GM18499 (cell line): ENCODE measurements around the gene CENPB.

Experiments used
- ATAC-seq: cut with Tn5 transposase; IDR thresholded peaks from one replicate; pipeline ENCODE4 v1.9.1; 2021; ENCODE audit warnings: moderate number of reproducible peaks; ENCODE audit not compliant: insufficient read depth, unreplicated experiment

Gene CENPB

DNA sequence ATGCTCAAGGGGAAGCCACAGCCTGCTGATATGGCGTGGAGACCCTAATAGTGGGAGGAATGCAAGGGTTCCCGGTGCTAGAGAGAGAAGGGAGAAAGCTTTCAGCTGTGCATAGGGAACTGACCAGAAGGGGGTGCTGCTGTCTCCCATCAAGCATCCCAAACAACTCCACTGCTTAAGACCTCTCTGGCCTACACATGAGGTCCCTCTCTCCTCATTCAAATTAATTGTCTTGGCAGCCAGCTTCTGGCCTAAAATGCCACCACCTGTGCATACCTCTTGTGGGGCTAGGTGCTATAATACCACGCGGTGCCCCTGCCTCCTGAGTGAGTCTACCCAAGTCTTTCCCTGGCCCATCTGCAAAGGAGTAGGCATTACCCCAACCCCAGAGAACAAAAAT lies 33.4 kb downstream of the CENPB start:
- no peak for ATAC-seq

DNA sequence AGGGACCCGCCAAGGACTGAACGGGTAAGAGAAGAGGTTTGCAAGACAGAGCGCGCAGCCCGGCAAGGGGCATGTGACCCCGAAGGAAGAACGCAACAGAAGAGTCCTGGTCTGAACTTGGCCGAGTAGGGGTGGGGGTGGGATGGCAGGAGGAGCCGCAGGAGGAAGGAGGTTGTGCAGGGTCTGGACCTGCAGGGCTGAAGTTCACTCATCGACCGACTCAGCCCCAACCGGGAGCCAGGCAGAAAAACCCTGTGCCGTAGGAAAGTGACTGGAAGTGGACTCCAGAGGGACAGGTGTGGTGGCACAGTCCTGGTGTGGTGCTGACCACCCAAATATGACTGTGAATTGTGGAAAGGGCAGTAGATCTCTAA lies 34.2 kb downstream of the CENPB start:
- ATAC-seq: no peak

DNA sequence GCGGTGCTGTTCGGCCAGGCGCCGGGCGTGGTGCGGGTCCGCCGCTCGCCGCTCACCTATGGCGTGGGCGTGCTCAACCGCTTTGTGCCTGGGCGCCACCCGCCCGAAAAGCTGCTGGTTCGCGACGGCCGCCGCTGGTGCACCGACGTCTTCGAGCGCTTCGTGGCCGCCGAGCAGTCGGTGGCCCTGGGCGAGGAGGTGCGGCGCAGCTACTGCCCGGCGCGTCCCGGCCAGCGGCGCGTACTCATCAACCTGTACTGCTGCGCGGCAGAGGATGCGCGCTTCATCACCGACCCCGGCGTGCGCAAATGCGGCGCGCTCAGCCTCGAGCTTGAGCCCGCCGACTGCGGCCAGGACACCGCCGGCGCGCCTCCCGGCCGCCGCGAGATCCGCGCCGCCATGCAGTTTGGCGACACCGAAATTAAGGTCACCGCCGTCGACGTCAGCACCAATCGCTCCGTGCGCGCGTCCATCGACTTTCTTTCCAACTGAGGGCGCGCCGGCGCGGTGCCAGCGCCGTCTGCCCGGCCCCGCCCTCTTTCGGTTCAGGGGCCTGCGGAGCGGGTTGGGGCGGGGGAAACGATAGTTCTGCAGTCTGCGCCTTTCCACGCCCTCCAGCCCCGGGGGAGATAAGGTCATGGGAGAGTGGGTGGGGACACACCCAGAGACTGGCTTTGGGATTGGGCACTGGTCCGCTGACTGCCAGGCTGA lies 34.7 kb downstream of the CENPB start:
- ATAC-seq: no peak

DNA sequence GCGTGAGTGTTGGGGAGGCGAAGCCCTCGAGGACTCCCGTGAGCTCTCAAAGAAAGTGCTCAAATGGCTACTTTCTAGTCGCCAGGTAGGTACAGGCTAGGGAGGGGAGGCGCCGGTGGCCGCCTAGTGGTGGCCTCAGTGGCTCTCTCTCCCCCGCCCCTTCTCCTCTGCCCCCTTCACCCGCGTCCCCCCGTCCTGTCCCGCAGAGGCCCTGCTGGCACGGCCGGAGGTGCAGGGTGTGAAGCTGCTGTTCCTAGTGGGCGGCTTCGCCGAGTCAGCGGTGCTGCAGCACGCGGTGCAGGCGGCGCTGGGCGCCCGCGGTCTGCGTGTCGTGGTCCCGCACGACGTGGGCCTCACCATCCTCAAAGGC lies 35.2 kb downstream of the CENPB start:
- no peak for ATAC-seq

DNA sequence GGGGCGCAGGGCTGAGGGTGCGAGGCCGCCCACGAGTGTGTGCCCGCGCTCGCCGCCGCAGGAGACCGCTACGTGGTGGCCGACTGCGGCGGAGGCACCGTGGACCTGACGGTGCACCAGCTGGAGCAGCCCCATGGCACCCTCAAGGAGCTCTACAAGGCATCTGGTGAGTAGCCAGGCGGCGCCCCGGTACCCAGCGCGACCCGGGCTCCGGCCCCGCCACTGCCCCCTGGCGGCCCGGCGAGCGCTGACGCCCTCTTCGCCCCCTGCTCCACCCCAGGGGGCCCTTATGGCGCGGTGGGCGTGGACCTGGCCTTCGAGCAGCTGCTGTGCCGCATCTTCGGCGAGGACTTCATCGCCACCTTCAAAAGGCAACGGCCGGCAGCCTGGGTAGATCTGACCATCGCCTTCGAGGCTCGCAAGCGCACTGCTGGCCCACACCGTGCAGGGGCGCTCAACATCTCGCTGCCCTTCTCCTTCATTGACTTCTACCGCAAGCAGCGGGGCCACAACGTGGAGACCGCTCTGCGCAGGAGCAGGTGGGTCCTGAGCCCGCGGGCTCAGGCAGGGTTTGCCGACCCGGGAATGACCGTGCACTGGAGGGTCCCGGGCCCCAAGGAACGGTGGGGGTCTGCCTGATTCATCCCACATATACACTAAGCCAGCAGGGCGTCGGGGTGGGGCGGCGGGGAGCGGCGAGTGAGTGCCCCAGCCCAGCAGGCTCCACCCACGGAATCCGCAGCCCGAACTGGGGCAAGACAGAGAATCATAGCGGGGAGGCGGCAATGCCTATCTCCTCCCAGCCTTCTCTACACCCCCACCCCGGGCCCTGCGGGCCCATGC lies 36.6 kb downstream of the CENPB start:
- ATAC-seq: no peak

DNA sequence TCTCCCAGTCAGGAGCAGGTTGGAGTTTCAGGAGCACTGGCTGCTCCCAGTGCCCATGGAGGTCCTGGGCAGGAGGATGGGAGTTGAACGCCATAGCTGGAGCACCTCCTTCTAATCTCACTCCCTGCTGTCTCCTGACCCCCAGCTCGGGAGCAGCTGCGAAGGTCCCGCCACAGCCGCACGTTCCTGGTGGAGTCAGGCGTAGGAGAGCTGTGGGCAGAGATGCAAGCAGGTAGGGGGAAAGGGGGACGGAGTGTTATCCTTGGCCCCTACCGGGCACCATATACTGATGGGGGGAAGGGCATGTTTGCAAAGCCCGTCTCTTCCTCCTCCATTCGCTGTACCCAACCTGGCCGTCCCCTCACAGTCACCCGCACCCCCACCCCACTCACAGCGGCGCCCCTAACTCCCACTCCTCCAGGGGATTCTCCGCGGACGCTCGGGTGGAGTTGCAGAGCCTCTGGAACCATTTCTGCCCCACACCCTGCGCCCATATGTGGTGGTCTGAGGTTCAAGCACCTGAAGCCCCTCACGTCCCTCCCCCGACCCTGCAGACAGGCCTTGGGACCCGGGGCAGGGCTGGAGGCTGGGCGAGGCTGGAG lies 37.4 kb downstream of the CENPB start:
- no peak for ATAC-seq

DNA sequence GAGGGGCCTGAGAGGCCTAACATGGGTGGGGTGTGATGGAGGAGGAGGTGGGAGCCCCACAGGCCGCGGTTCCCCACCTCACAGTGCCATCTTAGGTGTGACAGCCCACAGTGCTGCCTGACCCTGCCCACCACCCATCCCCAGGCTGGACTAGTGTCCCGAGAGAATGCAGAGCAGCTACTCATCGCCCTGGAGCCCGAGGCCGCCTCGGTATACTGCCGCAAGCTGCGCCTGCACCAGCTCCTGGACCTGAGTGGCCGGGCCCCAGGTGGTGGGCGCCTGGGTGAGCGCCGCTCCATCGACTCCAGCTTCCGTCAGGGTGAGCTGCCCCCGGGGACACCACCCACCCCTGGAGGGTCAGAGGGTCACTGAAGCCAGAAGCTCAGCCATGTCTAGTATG lies 38.5 kb downstream of the CENPB start:
- ATAC-seq: no peak

DNA sequence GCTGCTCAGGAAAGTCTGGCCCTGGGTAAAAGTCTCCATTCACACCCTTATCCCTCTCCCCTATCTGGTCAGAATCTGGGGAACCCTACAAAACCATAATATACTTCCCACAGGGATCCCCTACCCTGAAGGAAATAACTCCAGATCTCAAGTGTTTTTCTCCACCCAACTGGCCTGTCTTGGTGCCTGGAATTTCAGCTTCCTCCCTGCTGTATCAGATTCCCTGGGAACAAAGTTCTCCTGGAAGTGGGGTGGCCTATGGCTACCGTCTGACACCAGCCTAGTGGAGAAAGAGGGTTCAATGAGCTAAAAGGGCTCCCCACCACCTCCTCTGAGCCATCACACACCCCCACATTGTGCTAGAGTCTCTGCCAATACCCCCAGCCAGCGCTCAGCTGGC lies 39.1 kb downstream of the CENPB start:
- no peak for ATAC-seq

DNA sequence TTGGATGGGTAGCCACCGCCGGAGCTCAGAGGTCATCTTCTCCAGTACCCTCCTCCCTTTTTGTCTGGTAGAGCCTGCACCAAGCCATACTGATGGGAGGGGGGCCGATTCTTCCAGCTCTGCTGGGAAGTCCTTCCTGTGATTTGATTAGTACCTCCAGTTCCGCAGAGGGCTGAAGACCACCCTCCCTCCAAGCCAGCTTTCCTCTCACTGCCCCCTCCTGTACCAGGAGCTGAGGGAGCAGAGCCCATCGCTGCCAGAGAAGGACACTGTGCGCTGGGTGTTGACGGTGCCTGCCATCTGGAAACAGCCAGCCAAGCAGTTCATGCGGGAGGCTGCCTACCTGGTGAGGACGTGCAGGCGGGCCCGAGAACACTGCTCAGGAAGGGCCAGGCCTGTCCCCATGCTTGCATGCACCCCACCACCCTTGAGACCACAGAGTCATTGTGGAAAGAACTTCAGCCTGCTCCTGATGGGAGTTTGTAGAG lies 40.8 kb downstream of the CENPB start:
- ATAC-seq: no peak

DNA sequence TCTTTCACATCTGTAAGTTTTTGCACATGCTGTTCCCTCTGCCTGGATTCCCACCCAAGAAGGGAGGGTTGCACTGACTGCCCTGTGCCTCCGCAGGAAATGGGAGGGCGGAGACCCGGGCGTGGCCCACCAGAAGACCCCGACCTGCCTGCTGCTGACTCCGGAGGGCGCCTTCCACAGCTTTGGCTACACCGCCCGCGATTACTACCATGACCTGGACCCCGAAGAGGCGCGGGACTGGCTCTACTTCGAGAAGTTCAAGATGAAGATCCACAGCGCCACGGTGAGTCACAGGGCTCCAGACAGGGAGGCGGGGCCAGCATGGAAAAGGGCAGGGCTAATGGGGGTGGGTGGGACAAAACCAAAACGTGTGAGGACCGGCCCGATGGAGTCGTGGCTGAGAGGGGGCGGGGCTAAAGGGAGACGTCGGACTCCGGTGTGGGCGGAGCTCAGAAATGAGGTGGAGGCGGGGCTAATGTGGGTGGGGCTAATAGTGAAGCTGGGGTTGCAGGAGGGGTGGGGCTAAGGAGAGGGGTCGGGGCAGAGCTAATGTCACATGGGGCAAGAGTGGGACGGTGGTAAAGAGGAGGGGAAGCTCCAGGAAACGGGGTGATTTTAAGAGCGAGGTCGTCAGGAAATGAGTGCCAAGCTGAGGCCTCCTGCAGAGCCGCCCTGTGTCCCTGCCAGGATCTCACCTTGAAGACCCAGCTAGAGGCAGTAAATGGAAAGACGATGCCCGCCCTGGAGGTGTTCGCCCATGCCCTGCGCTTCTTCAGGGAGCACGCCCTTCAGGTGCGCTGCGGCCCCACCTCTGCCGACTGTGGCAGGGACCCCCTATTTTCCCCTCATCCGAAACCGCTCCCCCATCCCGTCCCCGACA lies 41.5 kb downstream of the CENPB start:
- ATAC-seq: no peak

DNA sequence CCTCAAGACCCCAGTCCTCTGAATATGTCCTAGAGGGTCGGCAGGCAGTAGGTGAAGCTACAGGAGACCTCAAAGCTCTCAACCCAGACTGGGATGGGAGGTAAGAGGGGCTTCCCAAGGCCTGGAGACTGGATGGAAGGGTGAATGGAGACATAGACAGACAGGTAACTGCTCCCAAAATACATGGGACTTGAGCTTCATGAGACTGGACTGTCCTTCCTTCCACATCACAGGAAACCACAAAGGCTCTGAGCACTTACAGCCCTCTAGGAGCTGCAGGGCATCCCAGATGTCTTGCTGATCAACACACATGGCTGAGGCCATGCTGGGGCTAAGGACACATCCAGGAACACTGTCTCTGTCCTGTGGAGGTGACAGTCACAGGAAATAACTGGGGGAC lies 42.5 kb downstream of the CENPB start:
- ATAC-seq: no peak

DNA sequence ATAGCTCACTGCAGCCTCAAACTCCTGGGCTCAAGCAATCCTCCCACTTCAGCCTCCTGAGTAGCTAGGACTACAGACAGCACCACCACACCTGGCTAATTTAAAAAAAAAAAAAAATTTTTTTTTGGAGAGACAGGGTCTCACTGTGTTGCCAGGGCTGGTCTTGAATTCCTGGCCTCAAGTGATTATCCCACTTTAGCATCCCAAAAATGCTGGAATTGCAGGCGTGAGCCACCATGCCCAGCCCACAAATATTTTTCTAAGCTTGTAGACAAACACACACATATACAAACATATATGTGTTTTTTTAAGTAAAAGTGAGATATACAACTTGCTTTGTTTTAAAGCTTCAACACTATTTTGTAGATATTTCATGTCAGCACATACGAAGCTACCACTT lies 43.3 kb downstream of the CENPB start:
- ATAC-seq: no peak

DNA sequence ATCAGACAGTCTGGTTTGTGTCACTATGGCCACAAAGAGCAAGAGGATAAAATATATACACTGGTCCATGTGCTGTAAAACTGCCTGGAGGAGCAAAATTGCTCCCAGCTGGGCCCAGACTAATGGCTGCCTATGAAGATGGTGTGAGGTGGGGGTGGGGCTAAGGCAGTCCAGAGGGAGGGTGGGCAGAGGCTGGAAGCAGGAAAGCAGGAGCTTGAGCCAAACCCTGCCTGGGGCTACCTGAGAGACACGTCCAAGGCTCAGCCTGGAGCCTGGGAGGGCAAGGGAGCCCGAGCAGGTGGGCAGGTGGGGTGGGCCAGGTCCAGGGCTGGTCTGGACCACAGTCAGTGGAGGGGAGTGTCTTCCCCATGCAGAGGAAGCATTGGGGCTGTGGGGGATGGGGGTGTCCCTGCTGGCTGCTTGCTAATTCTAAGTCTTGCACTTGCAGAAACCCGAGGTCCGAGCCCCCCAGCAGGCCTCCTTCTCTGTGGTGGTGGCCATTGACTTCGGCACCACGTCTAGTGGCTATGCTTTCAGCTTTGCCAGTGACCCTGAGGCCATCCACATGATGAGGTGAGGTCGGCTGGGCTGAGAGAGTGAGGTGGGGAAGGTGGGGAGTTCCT lies 44.6 kb downstream of the CENPB start:
- ATAC-seq: no peak

DNA sequence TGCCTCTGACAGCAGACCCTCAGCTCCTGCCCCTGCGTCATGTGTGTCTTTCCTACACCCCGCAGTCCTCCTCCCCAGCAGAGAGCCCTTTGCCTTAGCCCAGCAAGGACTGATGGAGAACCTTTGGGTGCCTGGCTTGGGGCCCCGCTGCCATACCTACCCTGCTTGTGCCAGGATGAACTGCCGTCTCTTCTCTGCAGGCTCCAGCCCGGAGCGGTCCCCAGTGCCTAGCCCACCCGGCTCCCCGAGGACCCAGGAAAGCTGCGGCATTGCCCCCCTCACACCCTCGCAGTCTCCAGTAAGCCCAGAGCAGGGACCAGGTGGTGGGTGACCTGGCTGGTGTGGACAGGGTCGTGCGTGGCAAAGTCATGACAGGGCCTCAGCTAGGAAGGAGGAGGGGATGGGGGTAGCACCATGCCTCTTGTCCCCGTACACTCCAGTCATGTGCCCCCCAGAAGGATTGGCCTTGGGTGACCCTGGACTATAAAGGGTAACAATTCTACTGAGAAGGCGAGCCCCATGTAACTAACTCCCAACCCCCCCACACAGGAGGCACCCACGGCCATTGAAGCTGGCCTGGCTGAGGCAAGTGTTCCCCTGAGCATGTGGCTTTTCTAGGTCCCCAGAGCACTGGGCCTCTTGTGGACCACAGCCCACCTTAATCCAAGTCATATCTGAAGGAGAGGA lies 45.8 kb downstream of the CENPB start:
- no peak for ATAC-seq

DNA sequence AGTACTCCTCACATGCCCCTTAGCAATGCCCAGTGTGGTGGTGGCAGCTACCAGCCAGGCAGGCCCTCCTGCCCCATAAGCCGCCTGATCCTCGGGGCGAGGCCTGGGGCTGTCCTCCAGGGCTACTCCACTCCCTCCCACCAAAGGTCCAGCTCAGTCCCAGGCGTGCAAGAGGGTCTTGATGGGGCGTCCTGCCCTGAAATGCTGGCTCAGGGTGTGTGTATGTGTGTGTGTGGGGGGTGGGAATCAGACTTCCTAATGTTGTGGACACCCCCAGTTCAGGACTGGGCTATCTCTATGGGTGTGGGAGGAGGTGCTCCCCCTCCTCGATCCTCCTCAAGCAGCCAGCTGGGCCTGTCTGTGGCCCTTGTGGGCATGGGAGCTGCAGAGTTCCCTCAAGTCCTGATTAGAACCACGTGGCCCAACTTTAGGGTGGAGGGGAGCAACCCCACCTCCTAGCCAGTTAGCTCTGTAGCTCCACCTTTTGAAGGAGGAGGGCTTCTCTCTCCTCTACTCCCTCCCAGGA lies 46.6 kb downstream of the CENPB start:
- ATAC-seq: no peak

DNA sequence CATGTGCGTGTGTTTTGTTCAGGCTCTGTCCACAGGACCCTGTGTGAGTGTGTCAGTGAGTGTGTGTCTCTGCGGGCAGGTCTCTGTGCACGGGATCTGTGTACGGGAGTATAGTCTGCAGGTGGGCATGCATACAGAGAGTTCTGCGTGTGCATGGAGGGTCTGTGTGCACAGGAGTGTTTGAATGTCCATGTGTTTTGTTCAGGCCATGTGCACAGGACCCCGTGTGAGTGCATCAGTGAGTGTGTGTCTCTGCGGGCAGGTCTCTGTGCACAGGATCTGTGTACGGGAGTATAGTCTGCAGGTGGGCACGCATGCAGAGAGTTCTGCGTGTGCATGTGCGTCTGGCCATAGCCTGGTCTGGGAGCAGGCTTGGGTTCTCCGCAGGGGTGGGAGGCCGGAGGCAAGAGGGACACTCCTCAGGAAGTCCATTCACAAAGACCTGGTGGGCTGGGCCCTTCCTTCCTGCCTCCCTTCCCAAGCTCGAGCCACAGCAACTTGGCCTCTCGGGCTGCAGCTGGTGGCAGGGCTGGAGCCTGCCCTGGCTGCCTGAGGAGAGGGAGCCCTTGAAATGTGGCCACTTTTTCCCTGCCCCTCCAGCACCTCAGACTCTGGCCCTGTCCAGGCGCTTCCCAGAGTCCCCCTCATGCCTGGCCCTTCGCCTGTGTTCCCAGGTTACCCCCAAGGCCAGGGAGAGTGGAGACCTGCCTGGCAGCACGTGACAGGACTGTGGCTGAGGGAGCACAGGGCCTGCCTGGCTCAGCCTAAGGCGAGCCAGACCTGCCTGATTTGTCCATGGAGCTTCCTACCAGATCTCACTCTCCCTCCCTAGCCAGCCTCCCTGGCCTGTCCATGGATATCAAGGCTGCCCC lies 47.2 kb downstream of the CENPB start:
- no peak for ATAC-seq

DNA sequence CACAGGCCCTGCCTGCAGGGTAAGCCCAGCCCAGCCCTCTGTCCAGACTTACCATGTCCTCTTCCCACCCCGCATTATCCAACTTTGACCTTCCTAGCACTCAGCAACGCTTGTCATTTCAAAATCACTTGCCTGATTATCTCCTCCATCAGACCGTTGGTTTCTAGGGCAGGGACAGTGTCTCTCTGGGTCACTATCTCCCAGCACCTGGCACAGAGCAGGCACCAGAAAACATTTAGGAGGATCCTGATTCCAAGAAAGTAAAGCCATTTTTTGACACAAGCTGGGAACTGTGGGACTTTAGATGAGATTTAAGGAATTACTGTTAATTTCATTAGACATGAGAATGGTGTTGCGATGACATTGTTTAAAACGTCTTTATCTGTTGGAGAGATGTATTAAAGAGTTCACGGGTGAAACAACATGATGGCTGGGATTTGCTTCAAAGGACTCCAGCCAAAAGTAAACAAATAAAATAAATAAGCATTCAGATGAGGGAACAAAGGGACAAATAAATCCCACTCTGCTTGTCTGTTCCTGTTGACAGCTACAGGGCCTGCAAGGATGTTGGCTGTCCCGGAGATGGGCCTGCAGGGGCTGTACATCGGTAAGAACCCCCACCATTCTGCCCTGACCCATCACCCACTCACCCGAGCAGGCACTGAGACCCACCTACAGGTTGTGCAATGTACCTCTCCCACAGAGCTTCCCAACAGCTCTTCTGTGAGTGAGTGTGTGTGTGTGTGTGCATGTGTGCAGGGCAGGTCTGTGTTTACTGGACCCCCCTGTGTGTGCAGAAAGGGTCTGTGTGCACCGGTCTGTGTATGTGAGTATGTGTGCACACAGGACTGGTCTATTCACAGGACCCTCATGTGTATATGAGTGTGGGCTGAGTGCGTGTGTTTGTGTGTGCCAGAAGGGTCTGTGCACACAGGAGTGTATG lies 48.2 kb downstream of the CENPB start:
- no peak for ATAC-seq
